NCI-H748 (cell line): ENCODE results near the gene CTNNAL1.
A peak's percentile ranks its signal among the peaks of the same experiment; 100 is the strongest.
"Not testable (repeated sequence)": the region's sequence is repeated elsewhere in the genome, so short reads cannot be mapped to it uniquely, and the experiment has no call there.

Source experiments
- DNase-seq: peaks from one replicate; lab custom pipeline; 2025; ENCODE audit not compliant: unreplicated experiment; lab: John Stamatoyannopoulos, UW

The CTNNAL1 gene

GRCh38 chr9:108994695-108995094, 18.6 kb downstream of the CTNNAL1 start:
- no peak for DNase-seq

- DNase-seq, result no peak
Measured at GRCh38 chr9:108991479-108991878, 21.8 kb downstream of the CTNNAL1 start.

- no peak for DNase-seq
Measured at GRCh38 chr9:108983885-108984284, 29.4 kb downstream of the CTNNAL1 start.

- DNase-seq, result no peak
Measured at GRCh38 chr9:108980893-108981292, 32.4 kb downstream of the CTNNAL1 start.

GRCh38 chr9:108978205-108978604, 35.1 kb downstream of the CTNNAL1 start:
- no peak for DNase-seq

- no peak for DNase-seq
Measured at GRCh38 chr9:108973895-108974294, 39.4 kb downstream of the CTNNAL1 start.

GRCh38 chr9:108972626-108973209, 40.6 kb downstream of the CTNNAL1 start:
- DNase-seq, result no peak

GRCh38 chr9:108972186-108972585, 41.1 kb downstream of the CTNNAL1 start:
- DNase-seq, result no peak

GRCh38 chr9:108971392-108971791, 41.9 kb downstream of the CTNNAL1 start:
- DNase-seq, result not testable (repeated sequence)

- no peak for DNase-seq
Measured at GRCh38 chr9:108967916-108968315, 45.4 kb downstream of the CTNNAL1 start.

GRCh38 chr9:108963459-108964143, 49.7 kb downstream of the CTNNAL1 start:
- no peak for DNase-seq

GRCh38 chr9:108961151-108961550, 52.1 kb downstream of the CTNNAL1 start:
- DNase-seq, result no peak

- DNase-seq, result no peak
Measured at GRCh38 chr9:108960331-108960730, 53.0 kb downstream of the CTNNAL1 start.

- no peak for DNase-seq
Measured at GRCh38 chr9:108956631-108957026, 56.7 kb downstream of the CTNNAL1 start.

GRCh38 chr9:108956022-108956630, 57.2 kb downstream of the CTNNAL1 start:
- no peak for DNase-seq

- peak; percentile 57 for DNase-seq
Measured at GRCh38 chr9:108953983-108954574, 59.2 kb downstream of the CTNNAL1 start.

GRCh38 chr9:108951578-108951977, 61.7 kb downstream of the CTNNAL1 start:
- DNase-seq, result no peak

- DNase-seq, result no peak
Measured at GRCh38 chr9:108950168-108950567, 63.1 kb downstream of the CTNNAL1 start.

- DNase-seq, result no peak
Measured at GRCh38 chr9:108939975-108940374, 73.3 kb downstream of the CTNNAL1 start.

- no peak for DNase-seq
Measured at GRCh38 chr9:108937561-108938305, 75.6 kb downstream of the CTNNAL1 start.

- DNase-seq, result peak; percentile 94
Measured at GRCh38 chr9:108934323-108934893, 78.9 kb downstream of the CTNNAL1 start, which contains the start of gene ABITRAM. Gene ABITRAM, plus strand, starts transcription at chr9:108934400. Its CDS starts 87 bp downstream, at chr9:108934487.
